ENCODE measurements around the gene PGAP1.
"Not testable (repeated sequence)": the region's sequence is repeated elsewhere in the genome, so short reads cannot be mapped to it uniquely, and the experiment has no call there.

The PGAP1 gene

GRCh38 chr2:196917802-196918201 lies 8.7 kb downstream of the PGAP1 start:
- no peaks in the 10 kb centered on the region for H3K27me3 ChIP-seq (ENCODE audit: insufficient read depth, low read depth, severe bottlenecking)
- no peak overlapping the region for H3K4me3 ChIP-seq (ENCODE audit: low read depth, low read length)
- TF ChIP-seq, protein P1, sequence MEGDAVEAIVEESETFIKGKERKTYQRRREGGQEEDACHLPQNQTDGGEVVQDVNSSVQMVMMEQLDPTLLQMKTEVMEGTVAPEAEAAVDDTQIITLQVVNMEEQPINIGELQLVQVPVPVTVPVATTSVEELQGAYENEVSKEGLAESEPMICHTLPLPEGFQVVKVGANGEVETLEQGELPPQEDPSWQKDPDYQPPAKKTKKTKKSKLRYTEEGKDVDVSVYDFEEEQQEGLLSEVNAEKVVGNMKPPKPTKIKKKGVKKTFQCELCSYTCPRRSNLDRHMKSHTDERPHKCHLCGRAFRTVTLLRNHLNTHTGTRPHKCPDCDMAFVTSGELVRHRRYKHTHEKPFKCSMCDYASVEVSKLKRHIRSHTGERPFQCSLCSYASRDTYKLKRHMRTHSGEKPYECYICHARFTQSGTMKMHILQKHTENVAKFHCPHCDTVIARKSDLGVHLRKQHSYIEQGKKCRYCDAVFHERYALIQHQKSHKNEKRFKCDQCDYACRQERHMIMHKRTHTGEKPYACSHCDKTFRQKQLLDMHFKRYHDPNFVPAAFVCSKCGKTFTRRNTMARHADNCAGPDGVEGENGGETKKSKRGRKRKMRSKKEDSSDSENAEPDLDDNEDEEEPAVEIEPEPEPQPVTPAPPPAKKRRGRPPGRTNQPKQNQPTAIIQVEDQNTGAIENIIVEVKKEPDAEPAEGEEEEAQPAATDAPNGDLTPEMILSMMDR (IDR thresholded peaks at IDR 0.05; ENCODE audit: low read depth, low read length) = no peak
- no peak overlapping the region for H3K27ac ChIP-seq
- no peak for DNase-seq
- no peaks in the 10 kb centered on the region for H3K9me3 ChIP-seq (ENCODE audit: severe bottlenecking)
- peaks cover 55% of the 10 kb centered on the region for H3K36me3 ChIP-seq

- no peaks in the 10 kb centered on the region for H3K9me3 ChIP-seq (ENCODE audit: severe bottlenecking)
- no peak for DNase-seq
- H3K4me3 ChIP-seq (ENCODE audit: low read depth, low read length) = no peak overlapping the region
- TF ChIP-seq, protein P1 (IDR thresholded peaks at IDR 0.05; ENCODE audit: low read depth, low read length) = no peak
- H3K27me3 ChIP-seq (ENCODE audit: insufficient read depth, low read depth, severe bottlenecking) = no peaks in the 10 kb centered on the region
- no peak overlapping the region for H3K27ac ChIP-seq
- H3K36me3 ChIP-seq = peaks cover 64% of the 10 kb centered on the region
Measured at GRCh38 chr2:196915507-196916189, 10.9 kb downstream of the PGAP1 start.

GRCh38 chr2:196914867-196915460 lies 11.5 kb downstream of the PGAP1 start:
- Histone ChIP-seq H3K27me3 (ENCODE audit: insufficient read depth, low read depth, severe bottlenecking) (no peaks in the 10 kb centered on the region), H3K4me3 (ENCODE audit: low read depth, low read length) (no peak overlapping the region), H3K36me3 (peaks cover 64% of the 10 kb centered on the region), H3K27ac (no peak overlapping the region), H3K9me3 (ENCODE audit: severe bottlenecking) (no peaks in the 10 kb centered on the region)
- no peak for DNase-seq
- TF ChIP-seq, protein P1 (IDR thresholded peaks at IDR 0.05; ENCODE audit: low read depth, low read length) = no peak

- Histone ChIP-seq H3K27ac (no peak overlapping the region), H3K4me3 (ENCODE audit: low read depth, low read length) (no peak overlapping the region), H3K36me3 (peaks cover 54% of the 10 kb centered on the region), H3K9me3 (ENCODE audit: severe bottlenecking) (no peaks in the 10 kb centered on the region), H3K27me3 (ENCODE audit: insufficient read depth, low read depth, severe bottlenecking) (no peaks in the 10 kb centered on the region)
- DNase-seq = no peak
- TF ChIP-seq, protein P1 (IDR thresholded peaks at IDR 0.05; ENCODE audit: low read depth, low read length) = no peak
Measured at GRCh38 chr2:196913691-196914090, 12.8 kb downstream of the PGAP1 start.

- not testable (repeated sequence) for H3K27ac ChIP-seq; H3K27me3 ChIP-seq (ENCODE audit: insufficient read depth, low read depth, severe bottlenecking); H3K4me3 ChIP-seq (ENCODE audit: low read depth, low read length); DNase-seq; H3K9me3 ChIP-seq (ENCODE audit: severe bottlenecking)
- peaks cover 15% of the 10 kb centered on the region for H3K36me3 ChIP-seq
Measured at GRCh38 chr2:196905365-196905764, 21.1 kb downstream of the PGAP1 start.

DNA sequence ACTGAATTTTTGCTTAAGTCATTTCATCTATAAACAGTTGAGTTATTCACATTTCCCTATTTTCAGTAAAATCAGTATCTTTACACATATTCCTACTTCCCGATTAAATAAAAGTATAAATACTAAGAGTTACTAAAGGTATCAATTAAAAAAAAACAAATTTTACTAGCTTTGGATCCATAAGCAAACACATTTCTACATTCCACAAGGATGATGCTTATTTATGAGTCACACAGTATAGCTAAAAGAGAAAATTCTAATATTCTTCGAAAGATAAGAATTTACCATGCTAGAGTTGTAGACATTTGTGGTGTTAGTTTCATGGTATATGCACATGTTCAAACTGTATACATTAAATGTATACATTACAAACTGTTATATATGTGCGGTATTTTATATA lies 23.7 kb downstream of the PGAP1 start:
- Histone ChIP-seq H3K36me3 (peaks cover 22% of the 10 kb centered on the region), H3K4me3 (ENCODE audit: low read depth, low read length) (no peak overlapping the region), H3K9me3 (ENCODE audit: severe bottlenecking) (no peaks in the 10 kb centered on the region), H3K27me3 (ENCODE audit: insufficient read depth, low read depth, severe bottlenecking) (no peaks in the 10 kb centered on the region), H3K27ac (no peak overlapping the region)
- TF ChIP-seq, protein P1 (IDR thresholded peaks at IDR 0.05; ENCODE audit: low read depth, low read length) = no peak
- no peak for DNase-seq
